A673 (cell line): ENCODE data around the gene TBL2. TPM values are rescaled to one million over a fixed set of nuclear protein-coding genes. Genes with fewer than 3 reads are reported as not detected.

Source experiments
- BruUV-seq: library from RNA; stranded (reverse); fragments of 400-500 nt; replicated peaks from 2 replicates; lab custom pipeline; 2021; lab: Mats Ljungman, UMichigan
- CTCF ChIA-PET: fragments of 300-600 bp; sonication (Branson Sonifier 250); formaldehyde crosslinking; loops from one replicate; lab custom pipeline; 2022; ENCODE audit warnings: antibody characterized with exemption; lab: Charles Lee
- POLR2A ChIA-PET: fragments of 300-600 bp; sonication (Branson Sonifier 250); formaldehyde crosslinking; loops from one replicate; lab custom pipeline; 2022; ENCODE audit warnings: antibody characterized with exemption; ENCODE audit not compliant: low non-redundant PET; lab: Charles Lee
- DNase-seq: peaks from one replicate; pipeline ENCODE4 v3.0.0-alpha.2; 2015; ENCODE audit warnings: low spot score
- H3K27ac ChIP-seq: fragments of 200-600 bp; sonication (generic); 2 replicates; pipeline ENCODE4 v1.5.1; 2016; ENCODE audit warnings: mixed run types, low read depth, mild to moderate bottlenecking, mixed read lengths, antibody characterized with exemption, low read length; ENCODE audit not compliant: poor library complexity, severe bottlenecking
- H3K27me3 ChIP-seq: fragments of 200-600 bp; sonication (generic); replicated peaks from 2 replicates; pipeline ENCODE4 v1.6.1; 2017; ENCODE audit warnings: mixed run types, low read depth, mild to moderate bottlenecking, mixed read lengths, antibody characterized with exemption, low read length; ENCODE audit not compliant: insufficient read depth, poor library complexity
- H3K36me3 ChIP-seq: fragments of 200-600 bp; sonication (generic); 2 replicates; pipeline ENCODE4 v1.6.1; 2016; ENCODE audit warnings: mixed run types, mild to moderate bottlenecking, mixed read lengths, antibody characterized with exemption, low read length; ENCODE audit not compliant: insufficient read depth, poor library complexity, severe bottlenecking
- H3K4me1 ChIP-seq: fragments of 200-600 bp; sonication (generic); 2 replicates; pipeline ENCODE4 v1.6.1; 2017; ENCODE audit warnings: mixed run types, mild to moderate bottlenecking, mixed read lengths, antibody characterized with exemption, low read length; ENCODE audit not compliant: insufficient read depth, poor library complexity, severe bottlenecking
- H3K4me3 ChIP-seq: fragments of 200-600 bp; sonication (generic); 2 replicates; pipeline ENCODE4 v1.5.1; 2016; ENCODE audit warnings: low read depth, mixed run types, mild to moderate bottlenecking, mixed read lengths, low read length; ENCODE audit not compliant: poor library complexity, severe bottlenecking
- H3K9me3 ChIP-seq: fragments of 200-600 bp; sonication (generic); 2 replicates; pipeline ENCODE4 v1.6.1; 2016; ENCODE audit warnings: mixed run types, low read depth, mild to moderate bottlenecking, mixed read lengths, antibody characterized with exemption, low read length; ENCODE audit not compliant: poor library complexity, severe bottlenecking
- CTCF ChIP-seq: fragments of 300-800, 200-600 bp; sonication (generic); conservative IDR thresholded peaks from 2 replicates; pipeline ENCODE4 v1.5.1; 2017; ENCODE audit warnings: low read depth, mild to moderate bottlenecking, antibody characterized with exemption, low read length, moderate library complexity, mixed read lengths
- EZH2 ChIP-seq: fragments of 200-600 bp; sonication (generic); IDR thresholded peaks from 2 replicates; pipeline ENCODE4 v1.6.1; 2017; ENCODE audit warnings: borderline replicate concordance, low read depth, mild to moderate bottlenecking, mixed read lengths, antibody characterized with exemption, low read length; ENCODE audit not compliant: poor library complexity, severe bottlenecking
- intact Hi-C: fragments of 100-400 bp; cut with micrococcal nuclease; formaldehyde crosslinking; loops from one replicate; pipeline ENCODE4 v1.10.0; 2022; ENCODE audit not compliant: unreplicated experiment
- total RNA-seq: library from RNA; stranded (reverse); gene quantifications from 2 replicates; pipeline ENCODE4 v1.2.3, GENCODE V29; 2021

TBL2 gene
- total RNA-seq, 1 experiment from 2014 or later: 51.9 TPM

GRCh38 chr7:73596191-73597065 is 18.0 kb upstream of the TBL2 start:
- intact Hi-C loops: no loop called here
- H3K27me3 ChIP-seq: no peaks in the 10 kb centered on the region
- BruUV-seq: no TSS peak
- TF ChIP-seq CTCF: no peak
- no peak for TF ChIP-seq EZH2
- peaks cover 7% of the 10 kb centered on the region for H3K4me1 ChIP-seq
- no peak overlapping the region for H3K27ac ChIP-seq
- H3K4me3 ChIP-seq: no peak overlapping the region
- POLR2A ChIA-PET: no interaction called here
- H3K9me3 ChIP-seq: no peaks in the 10 kb centered on the region
- no peak for DNase-seq
- no peaks in the 10 kb centered on the region for H3K36me3 ChIP-seq
- CTCF ChIA-PET: no interaction called here

- BruUV-seq: no TSS peak
Observed at GRCh38 chr7:73595358-73595757, 17.0 kb upstream of the TBL2 start.

More at GRCh38 chr7:73595358-73595757, 17.0 kb upstream of the TBL2 start:
- Histone ChIP-seq H3K9me3 (no peaks in the 10 kb centered on the region), H3K27ac (no peak overlapping the region), H3K36me3 (no peaks in the 10 kb centered on the region), H3K4me1 (no peaks in the 10 kb centered on the region), H3K27me3 (no peaks in the 10 kb centered on the region), H3K4me3 (no peak overlapping the region)
- DNase-seq: no peak
- TF ChIP-seq CTCF (no peak), EZH2 (no peak)
- intact Hi-C loops: no loop called here
- CTCF ChIA-PET: no interaction called here
- POLR2A ChIA-PET: no interaction called here
